Stomach (tissue), 9 donors: ENCODE results near the gene SEMA4D. TPM values are rescaled to one million over a fixed set of nuclear protein-coding genes. Genes with fewer than 3 reads are reported as not detected.

Experiments used
- DNase-seq, 2 donors: peaks; one replicate each; pipeline versions ENCODE4 v3.0.0 to v3.0.0-alpha.2; 2013 to 2019
- H3K27ac ChIP-seq, 5 donors: fragments of 200-600 bp in 4 of 5; sonication (generic) in 4 of 5; one replicate each; pipeline ENCODE4 v1.5.1; 2013 to 2019; ENCODE audit warnings: mild to moderate bottlenecking in 1 of 5, moderate library complexity in 1 of 5
- H3K27me3 ChIP-seq, 3 donors: fragments of 200-600 bp; sonication (generic); one replicate each; pipeline ENCODE4 v1.5.1; 2017 to 2019; ENCODE audit warnings: mixed run types in 1 of 3
- H3K36me3 ChIP-seq, 4 donors: fragments of 200-600 bp; sonication (generic); 1 replicate in 3 of 4; 2 replicates in 1 of 4; pipeline ENCODE4 v1.5.1; 2016 to 2019
- H3K4me1 ChIP-seq, 4 donors: fragments of 200-600 bp; sonication (generic); one replicate each; pipeline ENCODE4 v1.5.1; 2016 to 2019
- H3K4me3 ChIP-seq, 4 donors: fragments of 200-600 bp; sonication (generic) in 3 of 4; one replicate each; pipeline ENCODE4 v1.5.1; 2016 to 2019; ENCODE audit warnings: mild to moderate bottlenecking in 1 of 4
- H3K9me3 ChIP-seq, 4 donors: fragments of 200-600 bp; sonication (generic); one replicate each; pipeline ENCODE4 v1.5.1; 2016 to 2019
- CTCF ChIP-seq, 7 experiments: fragments of 450-650 bp in 4 of 7; fragments of 200-600 bp in 3 of 7; sonication (generic) in 3 of 7; IDR thresholded peaks; one replicate each; pipeline ENCODE4 v1.5.1; 2016 to 2019; ENCODE audit warnings: antibody characterized with exemption in 7 of 7, control low read depth in 2 of 7, mild to moderate bottlenecking in 1 of 7
- EP300 ChIP-seq: sonication (generic); formaldehyde crosslinking; IDR thresholded peaks from one replicate; pipeline ENCODE4 v1.6.1; 2017; ENCODE audit warnings: antibody characterized with exemption
- POLR2A ChIP-seq, 4 donors: fragments of 450-650 bp; IDR thresholded peaks; one replicate each; pipeline ENCODE4 v1.6.1; 2016; ENCODE audit warnings: antibody characterized with exemption in 4 of 4, control low read depth in 2 of 4, mild to moderate bottlenecking in 1 of 4, moderate library complexity in 1 of 4
- POLR2AphosphoS5 ChIP-seq, 3 donors: sonication (generic); formaldehyde crosslinking; IDR thresholded peaks; one replicate each; pipeline ENCODE4 v1.6.1; 2016; ENCODE audit warnings: antibody characterized with exemption in 3 of 3
- WGBS, 5 donors: extraction: QIAGEN DNeasy Blood & Tissue Kit in 3 of 5; methylation state at CpG; one replicate each; pipeline versions ENCODE4 v1.1.5 to v1.1.7; 2013 to 2018; 5-methylcytosine and 5-hydroxymethylcytosine counted together
- intact Hi-C: fragments of 100-400 bp; cut with DNase I; formaldehyde crosslinking; loops from one replicate; pipeline ENCODE4 v1.15.1; 2023; ENCODE audit warnings: low total_unique reads
- polyA plus RNA-seq, 3 donors: library from polyadenylated mRNA; stranded (reverse); fragments of 200-250 nt; gene quantifications; one replicate each; pipeline ENCODE4 v1.2.3, GENCODE V29; 2013
- small RNA-seq, 4 donors: library from RNA; depleted of rRNA; stranded (forward); fragments of <200 nt; gene quantifications; one replicate each; pipeline ENCODE3, GENCODE V24; 2016
- total RNA-seq, 5 donors: library from RNA; depleted of rRNA; stranded (reverse); fragments of >200 nt; gene quantifications; one replicate each; pipeline versions ENCODE4 v1.1.0 to v1.2.3, GENCODE V29; 2014 to 2016
- donor health status: healthy with polysubstance abuse.
- donor health status: Bipolar disorder and iron deficiency.
- donor health status: healthy.

Gene SEMA4D
- total and polyA plus RNA-seq, 8 donors, result 4.9 to 43.3 (median 12.5) TPM

GRCh38 chr9:89314955-89315354 is 183.0 kb downstream of the SEMA4D start:
- H3K27me3 ChIP-seq, result no peaks in the 10 kb centered on the region
- H3K36me3 ChIP-seq, result peaks cover 0 to 10% (median 3%) of the 10 kb centered on the region in 4 donors
- H3K27ac ChIP-seq, result no peak overlapping the region
- no peaks in the 10 kb centered on the region for H3K9me3 ChIP-seq
- no peak overlapping the region for H3K4me3 ChIP-seq
- intact Hi-C loops, result no loop called here
- H3K4me1 ChIP-seq, result peaks cover 31 to 52% (median 39%) of the 10 kb centered on the region in 4 donors
- DNase-seq, result no peak
- 94 to 100% (median 96%) methylated on average over 1 of the region's 1 CpG for WGBS, 5 donors
- TF ChIP-seq POLR2A (IDR thresholded peaks at IDR 0.05) (no peak), CTCF (IDR thresholded peaks at IDR 0.05) (no peak), POLR2AphosphoS5 (IDR thresholded peaks at IDR 0.05) (no peak), EP300 (no peak)

GRCh38 chr9:89313842-89314241 is 184.1 kb downstream of the SEMA4D start:
- Histone ChIP-seq H3K4me1 (peaks cover 30 to 50% (median 40%) of the 10 kb centered on the region in 4 donors), H3K27ac (no peak overlapping the region), H3K27me3 (no peaks in the 10 kb centered on the region), H3K4me3 (no peak overlapping the region), H3K36me3 (peaks cover 0 to 10% (median 3%) of the 10 kb centered on the region in 4 donors), H3K9me3 (no peaks in the 10 kb centered on the region)
- WGBS, 5 donors, result 74 to 93% (median 77%) methylated on average over 1 of the region's 1 CpG
- DNase-seq, result no peak
- intact Hi-C loops, result no loop called here
- TF ChIP-seq CTCF (IDR thresholded peaks at IDR 0.05) (no peak), POLR2A (IDR thresholded peaks at IDR 0.05) (no peak), POLR2AphosphoS5 (IDR thresholded peaks at IDR 0.05) (no peak), EP300 (no peak)

- Histone ChIP-seq H3K27me3 (no peaks in the 10 kb centered on the region), H3K36me3 (peaks cover 0 to 10% (median 3%) of the 10 kb centered on the region in 4 donors), H3K4me3 (peak overlapping the region; percentile 75 to 95 (median 82)), H3K9me3 (no peaks in the 10 kb centered on the region), H3K27ac (peak overlapping the region in 3 of 5 donors; percentile 80 to 100 (median 98)), H3K4me1 (peaks cover 22 to 40% (median 32%) of the 10 kb centered on the region in 4 donors)
- 0 to 3% (median 2%) methylated on average over 8 of the region's 8 CpGs for WGBS, 5 donors
- intact Hi-C loops, result no loop called here
- DNase-seq, result peak in 1 of 2 donors; percentile 59
- no peak for TF ChIP-seq CTCF (IDR thresholded peaks at IDR 0.05)
- TF ChIP-seq POLR2AphosphoS5 (IDR thresholded peaks at IDR 0.05), result no peak
- no peak for TF ChIP-seq POLR2A (IDR thresholded peaks at IDR 0.05)
- TF ChIP-seq EP300, result no peak
These were observed 185.7 kb downstream of the SEMA4D start for GRCh38 chr9:89312222-89312571.

- Histone ChIP-seq H3K36me3 (peaks cover 0 to 10% (median 0%) of the 10 kb centered on the region in 4 donors), H3K27me3 (no peaks in the 10 kb centered on the region), H3K4me1 (peaks cover 22 to 39% (median 30%) of the 10 kb centered on the region in 4 donors), H3K4me3 (peak overlapping the region; percentile 75 to 95 (median 82)), H3K9me3 (no peaks in the 10 kb centered on the region), H3K27ac (peak overlapping the region; percentile 80 to 100 (median 99))
- TF ChIP-seq POLR2A (IDR thresholded peaks at IDR 0.05) (no peak), POLR2AphosphoS5 (IDR thresholded peaks at IDR 0.05) (no peak), CTCF (IDR thresholded peaks at IDR 0.05) (no peak), EP300 (no peak)
- peak in 1 of 2 donors; percentile 61 for DNase-seq
- 0 to 1% (median 1%) methylated on average over 43 to 54 of the region's 54 CpGs for WGBS, 5 donors
- intact Hi-C loops, result no loop called here
These were observed 186.3 kb downstream of the SEMA4D start for GRCh38 chr9:89311346-89312221.

Small RNA genes lying within 50 kb of the gene (small RNA-seq; reads per million reads assigned to genes)
- gene MIR3153, result 0 reads per million in 4 donors

Other genes with a start within 250 kb of the SEMA4D start
- 10 to 100 TPM in 2 of 5 donors, 1 to 10 TPM in 1, not detected in 2; 1.4 to 34.7 (median 25.4) TPM for gene CKS2, start 186.9 kb downstream of the SEMA4D start, total RNA-seq
- 10 to 100 TPM; 43.5 to 84.0 (median 76.6) TPM for gene CKS2, start 186.9 kb downstream of the SEMA4D start, polyA plus RNA-seq
- 100 to 1,000 TPM in 2 of 5 donors, 10 to 100 TPM in 3; 56.8 to 136 (median 86.6) TPM for gene SECISBP2, start 179.6 kb downstream of the SEMA4D start, total RNA-seq
- gene SECISBP2, start 179.6 kb downstream of the SEMA4D start, polyA plus RNA-seq, result 10 to 100 TPM; 18.1 to 19.6 (median 18.5) TPM
- 100 to 1,000 TPM in 2 of 5 donors, 10 to 100 TPM in 1, 1 to 10 TPM in 2; 6.8 to 121 (median 24.9) TPM for gene GADD45G, start 106.9 kb upstream of the SEMA4D start, total RNA-seq
- gene GADD45G, start 106.9 kb upstream of the SEMA4D start, polyA plus RNA-seq, result 100 to 1,000 TPM in 2 of 3 donors, 10 to 100 TPM in 1; 88.8 to 113 (median 104) TPM